HepG2 (cell line): ENCODE data around the gene AUNIP. TPM values are rescaled to one million over a fixed set of nuclear protein-coding genes. Genes with fewer than 3 reads are reported as not detected.

ENCODE experiments used
- ATAC-seq: fragments of 200-7000 bp; cut with Tn5 transposase; 3 replicates; pipeline ENCODE4 v1.9.1; 2020; ENCODE audit warnings: mild to moderate bottlenecking, moderate library complexity
- BruUV-seq: library from RNA; stranded (reverse); fragments of 400-500 nt; replicated peaks from 2 replicates; lab custom pipeline; 2021; lab: Mats Ljungman, UMichigan
- CTCF ChIA-PET: fragments of 300-600 bp; formaldehyde crosslinking; extraction: SDS; loops from one replicate; lab custom pipeline; 2021; ENCODE audit warnings: low total read pairs, inconsistent platforms, low intra/inter-chr PET ratio; lab: Yijun Ruan, JAX
- POLR2A ChIA-PET: fragments of 350-600 bp; sonication (Branson Sonifier 250); formaldehyde crosslinking; loops from one replicate; lab custom pipeline; 2020; ENCODE audit warnings: antibody characterized with exemption, inconsistent platforms; lab: Yijun Ruan, JAX
- DNase-seq: peaks from one replicate; pipeline ENCODE4 v3.0.0-alpha.2; 2015; ENCODE audit warnings: low spot score
- FAIRE-seq: peaks from 3 replicates; lab custom pipeline; 2011; peaks lifted over from hg19 to GRCh38; lab: Jason Lieb, UNC
- H2AFZ ChIP-seq: one replicate; pipeline ENCODE4 v1.6.1; 2011; ENCODE audit warnings: low read length, inconsistent platforms
- H3K27ac ChIP-seq: fragments of 300-600 bp; 3 replicates; pipeline ENCODE4 v1.8.0; 2011; ENCODE audit warnings: mixed run types, mild to moderate bottlenecking, mixed read lengths, low read length, inconsistent platforms; ENCODE audit not compliant: insufficient read depth; ENCODE audit errors: extremely low read length
- H3K27me3 ChIP-seq, 2 experiments: fragments of 200-600 bp in 1 of 2; 2 replicates in 1 of 2; 3 replicates in 1 of 2; pipeline versions ENCODE4 v1.6.0 to v1.8.0; 2011; ENCODE audit warnings: low read length in 2 of 2, mild to moderate bottlenecking in 2 of 2, moderate library complexity in 2 of 2, inconsistent platforms in 1 of 2; ENCODE audit not compliant: insufficient read depth in 2 of 2, control insufficient read depth in 1 of 2
- H3K36me3 ChIP-seq, 2 experiments: fragments of 200-600 bp in 1 of 2; replicated peaks in 1 of 2; 2 replicates in 1 of 2; 3 replicates in 1 of 2; pipeline versions ENCODE4 v1.5.1 to v1.8.0; 2011; ENCODE audit warnings: low read length in 2 of 2, inconsistent platforms in 1 of 2; ENCODE audit not compliant: insufficient read depth in 2 of 2, control insufficient read depth in 1 of 2
- H3K4me1 ChIP-seq: 2 replicates; pipeline ENCODE4 v1.5.1; 2012; ENCODE audit warnings: low read length, inconsistent platforms; ENCODE audit not compliant: insufficient read depth
- H3K4me2 ChIP-seq: 2 replicates; pipeline ENCODE4 v1.6.0; 2011; ENCODE audit warnings: low read depth, low read length, inconsistent platforms
- H3K4me3 ChIP-seq, 3 experiments: fragments of 200-600 bp in 1 of 3; sonication (generic), shearing (Covaris generic) in 1 of 3; replicated peaks in 1 of 3; 2 replicates each; pipeline ENCODE4 v1.5.1; 2011 to 2016; ENCODE audit warnings: low read length in 3 of 3, inconsistent platforms in 2 of 3, low read depth in 2 of 3, mild to moderate bottlenecking in 2 of 3, control low read depth in 1 of 3, mixed read lengths in 1 of 3; ENCODE audit not compliant: insufficient read depth in 1 of 3
- H3K79me2 ChIP-seq: one replicate; pipeline ENCODE4 v1.6.1; 2011; ENCODE audit warnings: low read length, inconsistent platforms; ENCODE audit not compliant: insufficient read depth
- H3K9ac ChIP-seq: 2 replicates; pipeline ENCODE4 v1.6.0; 2011; ENCODE audit warnings: mild to moderate bottlenecking, low read depth, low read length, inconsistent platforms; ENCODE audit not compliant: insufficient read depth
- H3K9me3 ChIP-seq: 2 replicates; pipeline ENCODE4 v1.5.1; 2012; ENCODE audit warnings: mild to moderate bottlenecking, low read length
- H4K20me1 ChIP-seq: 2 replicates; pipeline ENCODE4 v1.6.0; 2011; ENCODE audit warnings: inconsistent platforms, mild to moderate bottlenecking, low read length, moderate library complexity; ENCODE audit not compliant: insufficient read depth
- ARHGAP35 ChIP-seq: sonication (generic); formaldehyde crosslinking; IDR thresholded peaks from 2 replicates; pipeline ENCODE4 v1.9.0; 2022; ENCODE audit warnings: mild to moderate bottlenecking, inconsistent platforms, moderate library complexity, missing genetic modification reagents, borderline replicate concordance
- ATF2 ChIP-seq: sonication (generic); formaldehyde crosslinking; IDR thresholded peaks from 2 replicates; pipeline ENCODE4 v1.4.0; 2020; ENCODE audit warnings: missing genetic modification reagents
- GFI1 ChIP-seq: sonication (generic); formaldehyde crosslinking; IDR thresholded peaks from 2 replicates; pipeline ENCODE4 v1.5.0; 2020; ENCODE audit warnings: missing genetic modification reagents, mild to moderate bottlenecking, borderline replicate concordance
- HNRNPUL1 ChIP-seq: fragments of 200-400 bp; formaldehyde crosslinking; IDR thresholded peaks from 2 replicates; pipeline ENCODE4 v1.6.1; 2017; ENCODE audit warnings: low read depth, mild to moderate bottlenecking, low read length, moderate library complexity
- KDM5B ChIP-seq: sonication (generic); formaldehyde crosslinking; IDR thresholded peaks from 2 replicates; pipeline ENCODE4 v1.4.0; 2020; ENCODE audit warnings: missing genetic modification reagents, mild to moderate bottlenecking, borderline replicate concordance
- KDM6A ChIP-seq: IDR thresholded peaks from 2 replicates; pipeline ENCODE4 v1.6.1; 2016; ENCODE audit warnings: low read depth
- PHF20 ChIP-seq: sonication (generic); formaldehyde crosslinking; IDR thresholded peaks from 2 replicates; pipeline ENCODE4 v1.5.0; 2020; ENCODE audit warnings: mild to moderate bottlenecking, missing genetic modification reagents
- PRPF4 ChIP-seq: fragments of 200-400 bp; formaldehyde crosslinking; IDR thresholded peaks from 2 replicates; pipeline ENCODE4 v1.6.1; 2016; ENCODE audit warnings: low read length, low read depth; ENCODE audit not compliant: poor library complexity, severe bottlenecking
- RBAK ChIP-seq: sonication (generic); formaldehyde crosslinking; IDR thresholded peaks from 2 replicates; pipeline ENCODE4 v1.5.1; 2020; ENCODE audit warnings: mild to moderate bottlenecking, missing genetic modification reagents
- SOX5 ChIP-seq: IDR thresholded peaks from 2 replicates; pipeline ENCODE4 v1.6.1; 2016; ENCODE audit warnings: borderline replicate concordance
- SP2 ChIP-seq: sonication (generic); formaldehyde crosslinking; IDR thresholded peaks from 2 replicates; pipeline ENCODE4 v1.5.1; 2020; ENCODE audit warnings: mild to moderate bottlenecking, missing genetic modification reagents
- ZBTB2 ChIP-seq: sonication (generic); formaldehyde crosslinking; IDR thresholded peaks from 2 replicates; pipeline ENCODE4 v1.8.0; 2022; ENCODE audit warnings: low read depth, missing genetic modification reagents
- ZNF343 ChIP-seq: sonication (generic); formaldehyde crosslinking; IDR thresholded peaks from 2 replicates; pipeline ENCODE4 v1.4.0; 2020; ENCODE audit warnings: mild to moderate bottlenecking, missing genetic modification reagents
- ZNF512B ChIP-seq: sonication (generic); formaldehyde crosslinking; IDR thresholded peaks from 2 replicates; pipeline ENCODE4 v1.5.1; 2020; ENCODE audit warnings: missing genetic modification reagents, mild to moderate bottlenecking, borderline replicate concordance
- ZNF546 ChIP-seq: sonication (generic); formaldehyde crosslinking; conservative IDR thresholded peaks from 2 replicates; pipeline ENCODE4 v1.8.1; 2023; ENCODE audit warnings: mild to moderate bottlenecking, missing genetic modification reagents
- WGBS: methylation state at CpG from one replicate; pipeline ENCODE4 v1.1.6; 2017; ENCODE audit warnings: low lambda C conversion rate; 5-methylcytosine and 5-hydroxymethylcytosine counted together
- in situ Hi-C: cut with HindIII; loops from 2 replicates; pipeline ENCODE4 v1.10.0; 2017; ENCODE audit warnings: low pct_unique_long_range_greater_than_20kb; ENCODE audit not compliant: extremely low pct_ligation_motif_present
- intact Hi-C: fragments of 100-400 bp; cut with micrococcal nuclease; formaldehyde crosslinking; loops from one replicate; pipeline ENCODE4 v1.10.0; 2022; ENCODE audit not compliant: unreplicated experiment
- polyA plus RNA-seq, 8 experiments: library from polyadenylated mRNA; depleted of rRNA in 3 of 8; stranded (reverse) in 7 of 8; unstranded in 1 of 8; fragments of >200 nt; fragmentation: Illumina TruSeq in 4 of 8; extraction: Trizol in 4 of 8; gene quantifications; 2 replicates each; pipeline versions ENCODE4 v1.2.1 to v1.2.3, GENCODE V29; 2011 to 2016; ENCODE audit warnings: low read depth in 4 of 8, missing spikeins in 1 of 8, mixed read lengths in 1 of 8; ENCODE audit not compliant: insufficient read depth in 1 of 8
- total RNA-seq, 5 experiments: library from RNA; depleted of rRNA; stranded (reverse); fragments of >200 nt; fragmentation: Illumina TruSeq; extraction: Trizol; gene quantifications; 2 replicates each; pipeline ENCODE4 v1.2.3, GENCODE V29; 2016; ENCODE audit warnings: low read depth in 1 of 5

The AUNIP gene
- total and polyA plus RNA-seq, 2 of the 13 experiments (the other 11 are each of a cell fraction or from before 2014, with no cell fraction given): 3.8 to 12.3 TPM

DNA sequence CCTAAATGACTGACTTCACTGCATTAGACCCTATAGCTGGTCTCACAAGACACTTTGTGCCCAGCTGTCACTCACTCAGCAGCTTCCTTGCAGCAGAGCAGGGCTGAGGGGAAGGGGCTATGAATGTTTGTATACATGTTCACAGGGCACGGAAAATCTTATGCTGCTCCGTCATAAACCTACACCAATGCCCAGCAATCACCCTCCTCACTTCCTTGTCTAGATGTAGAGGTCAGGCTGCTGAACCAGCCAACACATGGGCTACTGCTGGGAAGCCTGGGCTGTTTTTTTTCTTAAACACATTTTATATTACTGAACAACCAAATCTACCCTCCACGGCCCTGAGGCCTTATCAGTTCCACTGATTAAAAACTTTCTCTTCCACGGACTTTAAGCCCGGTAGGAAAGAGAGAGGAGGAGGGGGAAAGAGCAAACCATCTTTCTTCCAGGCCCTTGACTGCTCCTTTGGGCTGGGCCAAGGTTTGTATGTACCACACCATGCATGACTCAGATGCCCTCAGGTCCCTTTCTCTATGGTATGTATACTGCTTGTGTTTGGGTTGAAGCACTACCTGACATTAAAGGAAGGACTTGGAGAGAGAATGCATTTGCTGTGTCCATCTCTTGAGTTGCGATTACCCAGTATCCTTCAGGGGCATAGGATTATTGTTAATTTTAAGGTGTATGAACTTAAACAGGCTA lies 26.8 kb downstream of the AUNIP start:
- 93% methylated on average over 5 of the region's 6 CpGs for WGBS
- ATAC-seq: no peak
- intact Hi-C loops: no loop called here
- Histone ChIP-seq H3K36me3 (peaks cover 31 to 78% of the 10 kb centered on the region in 2 experiments), H3K4me1 (no peaks in the 10 kb centered on the region), H3K27ac (no peak overlapping the region), H3K27me3 (no peaks in the 10 kb centered on the region), H3K4me3 (no peak overlapping the region), H3K4me2 (no peak overlapping the region), H3K79me2 (no peaks in the 10 kb centered on the region), H3K9ac (no peak overlapping the region), H2AFZ (no peak overlapping the region), H4K20me1 (no peaks in the 10 kb centered on the region), H3K9me3 (no peaks in the 10 kb centered on the region)
- FAIRE-seq: no peak
- no peak for DNase-seq
- TF ChIP-seq GFI1 (CRISPR knock-in tag): no peak
- no peak for TF ChIP-seq SP2 (CRISPR knock-in tag)
- TF ChIP-seq PHF20: no peak
- TF ChIP-seq SOX5 (CRISPR knock-in tag): no peak
- no peak for TF ChIP-seq KDM5B
- TF ChIP-seq PRPF4: no peak
- no peak for TF ChIP-seq ZBTB2
- TF ChIP-seq ARHGAP35 (CRISPR knock-in tag): no peak
- TF ChIP-seq ZNF343 (CRISPR knock-in tag): no peak
- no peak for TF ChIP-seq ZNF546 (CRISPR knock-in tag)
- no peak for TF ChIP-seq HNRNPUL1
- no peak for TF ChIP-seq RBAK
- no peak for TF ChIP-seq ZNF512B (CRISPR knock-in tag)
- no peak for TF ChIP-seq KDM6A (CRISPR knock-in tag)
- TF ChIP-seq ATF2 (CRISPR knock-in tag): no peak
- ChIA-PET CTCF (no interaction called here), POLR2A (no interaction called here)
- in situ Hi-C loops: no loop called here
- BruUV-seq: no TSS peak
